ENCODE measurements around the gene FGF3. TPM values are rescaled to one million over a fixed set of nuclear protein-coding genes. Genes with fewer than 3 reads are reported as not detected.

FGF3 gene
- total RNA-seq, 1 donor from 2014 or later = not detected

DNA sequence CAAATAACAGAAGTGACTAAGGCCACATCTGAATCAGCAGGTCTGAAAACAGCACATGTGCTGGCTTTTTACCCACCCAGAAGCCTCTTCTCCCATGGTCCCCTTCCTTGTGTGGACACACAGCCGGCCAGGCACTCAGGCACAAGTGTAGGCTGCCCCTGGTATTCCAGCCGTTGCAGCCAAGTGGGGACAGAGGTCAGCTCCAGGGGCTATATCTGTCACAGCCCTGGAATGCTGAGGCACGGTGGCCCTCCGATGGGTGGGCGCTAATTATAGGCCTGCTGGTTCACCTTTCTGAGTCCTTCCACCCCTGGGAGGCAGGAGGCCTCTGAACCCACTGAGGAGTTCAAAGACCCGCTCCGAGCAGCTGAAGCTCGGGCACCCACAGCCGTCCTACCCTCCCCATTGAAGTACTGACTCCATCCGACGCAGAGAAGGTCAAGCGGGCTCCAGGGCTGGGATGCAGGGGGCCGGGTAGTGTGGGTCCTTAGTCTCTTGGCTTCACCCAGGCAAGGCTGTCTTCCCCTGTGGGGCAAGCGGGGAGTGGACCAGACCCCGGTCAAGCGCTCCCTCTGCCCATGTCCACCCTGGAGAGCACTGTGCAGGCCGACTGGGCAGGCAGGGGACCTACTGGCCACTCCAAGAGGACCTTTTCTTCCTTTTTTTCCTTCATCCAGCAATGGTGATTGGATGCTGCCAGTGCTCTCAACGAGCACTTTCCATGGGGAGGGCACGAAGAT, 14.3 kb downstream of the FGF3 start:
- DNase-seq (ENCODE audit: low spot score) = no peak

DNA sequence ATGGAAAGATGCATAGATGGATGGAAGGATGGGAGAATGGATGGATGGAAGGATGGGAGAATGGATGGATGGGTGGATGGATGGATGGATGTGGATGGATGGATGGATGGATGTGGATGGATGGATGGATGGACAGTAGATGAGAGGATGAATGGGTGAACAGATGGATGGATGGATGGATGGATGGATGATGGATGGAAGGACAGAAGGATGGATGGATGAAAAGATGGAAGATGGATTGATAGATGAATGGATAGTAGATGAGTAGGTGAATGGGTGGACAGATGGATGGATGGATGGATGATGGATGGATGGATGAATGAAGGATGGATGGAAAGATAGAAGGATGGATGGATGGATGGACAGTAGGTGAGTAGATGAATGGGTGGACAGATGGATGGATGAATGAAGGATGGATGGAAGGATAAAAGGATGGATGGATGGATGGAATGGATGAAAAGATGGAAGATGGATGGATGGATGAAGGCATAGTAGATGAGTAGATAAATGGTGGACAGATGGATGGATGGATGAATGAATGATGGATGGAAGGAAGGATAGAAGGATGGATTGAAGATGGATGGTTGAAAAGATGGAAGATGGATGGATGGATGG, 15.5 kb downstream of the FGF3 start:
- no peak for DNase-seq (ENCODE audit: low spot score)

DNA sequence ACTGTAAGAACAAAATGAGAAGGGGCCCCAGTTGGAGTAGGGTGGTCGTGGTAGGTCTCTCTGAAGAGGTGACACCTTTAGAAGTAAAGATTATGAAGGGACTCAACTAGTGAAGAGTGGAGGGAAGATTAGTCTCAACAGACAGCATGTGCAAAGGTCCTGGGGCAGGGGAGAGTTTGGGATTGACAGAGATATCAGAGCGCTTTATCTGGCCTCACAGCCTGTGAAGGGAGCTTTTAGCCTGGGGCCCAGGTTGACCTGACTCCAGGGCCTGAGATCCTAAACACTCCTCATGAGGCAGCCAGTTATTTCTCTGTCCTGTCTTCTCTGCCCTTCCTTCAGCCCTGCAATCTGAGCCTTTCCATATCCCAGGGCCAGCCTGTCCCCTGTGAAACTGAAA, 16.2 kb downstream of the FGF3 start:
- DNase-seq (ENCODE audit: low spot score) = no peak

DNA sequence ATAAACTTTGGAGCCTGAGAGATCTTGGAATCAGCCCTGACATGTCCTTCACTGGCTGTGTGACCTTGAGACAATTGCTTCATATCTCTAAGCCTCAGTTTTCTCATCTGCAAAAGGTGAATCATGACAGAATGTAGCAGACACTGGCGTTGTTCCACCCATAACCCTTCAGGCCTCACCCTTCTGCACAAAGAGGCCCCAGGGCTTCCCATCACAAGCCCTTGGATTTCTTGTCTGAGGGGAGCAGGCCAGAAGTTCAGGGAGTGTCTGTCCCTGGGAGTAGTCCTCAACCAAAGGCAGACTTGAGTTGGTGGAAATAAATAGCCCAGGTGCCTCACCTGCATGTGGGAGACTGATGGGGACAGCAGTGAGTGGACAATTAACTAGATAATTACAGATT, 16.6 kb downstream of the FGF3 start:
- DNase-seq (ENCODE audit: low spot score) = no peak

DNA sequence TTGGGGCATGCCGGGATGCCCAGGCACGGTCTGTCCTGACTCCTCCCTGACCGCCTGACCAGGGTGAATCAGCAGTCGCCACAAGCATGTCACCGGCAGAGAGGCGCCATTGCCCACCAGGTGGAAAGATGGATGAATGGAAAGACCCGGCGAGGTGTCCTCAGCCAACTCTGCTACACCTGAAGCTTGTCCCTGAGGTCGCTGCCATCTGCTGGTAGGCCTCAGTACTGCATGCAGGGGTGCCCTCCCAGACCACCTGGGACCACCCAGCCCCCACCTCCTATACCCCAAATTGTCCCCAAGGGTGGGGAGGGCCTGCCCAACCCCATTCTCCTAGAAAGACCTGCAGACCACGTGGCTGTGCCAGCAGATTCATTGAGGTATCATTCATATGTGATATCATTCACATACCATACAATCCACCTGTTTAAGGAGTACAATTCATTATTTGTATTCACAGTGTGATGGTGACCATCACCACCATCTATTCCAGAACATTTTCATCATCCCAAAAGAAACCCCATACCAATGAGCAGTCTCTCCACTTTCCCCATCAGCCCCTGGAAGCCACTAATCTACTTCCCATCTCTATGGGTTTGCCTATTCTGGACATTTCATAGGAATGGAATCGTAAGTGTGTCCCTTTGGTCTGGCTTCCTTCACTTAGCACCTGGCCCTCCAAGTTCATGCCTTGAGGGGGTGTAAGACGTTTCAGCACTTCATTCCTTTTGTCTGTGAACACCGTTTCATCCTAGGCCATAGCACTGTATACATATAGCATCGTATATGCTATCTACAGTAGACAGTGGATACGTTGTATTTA, 17.5 kb downstream of the FGF3 start:
- no peak for DNase-seq (ENCODE audit: low spot score)

DNA sequence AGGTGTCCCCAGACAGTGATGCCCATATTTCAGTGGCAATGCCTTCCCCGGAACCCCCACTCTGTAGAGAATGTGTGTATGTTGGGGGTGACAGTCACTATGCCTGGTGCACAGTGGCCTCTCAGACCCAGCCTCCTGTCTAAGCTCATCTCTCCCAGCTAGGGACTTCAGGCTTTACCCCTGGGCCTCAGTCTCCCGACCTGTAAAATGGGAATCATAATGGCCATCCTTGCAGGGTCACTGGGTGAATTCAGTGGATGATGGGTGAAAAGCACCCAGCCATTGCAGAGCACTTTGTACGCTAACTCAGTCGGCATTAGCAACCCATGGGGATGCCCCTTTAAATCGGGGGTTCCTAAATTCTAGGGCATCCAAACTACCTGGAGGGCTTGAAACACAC, 18.9 kb downstream of the FGF3 start:
- no peak for DNase-seq (ENCODE audit: low spot score)

DNA sequence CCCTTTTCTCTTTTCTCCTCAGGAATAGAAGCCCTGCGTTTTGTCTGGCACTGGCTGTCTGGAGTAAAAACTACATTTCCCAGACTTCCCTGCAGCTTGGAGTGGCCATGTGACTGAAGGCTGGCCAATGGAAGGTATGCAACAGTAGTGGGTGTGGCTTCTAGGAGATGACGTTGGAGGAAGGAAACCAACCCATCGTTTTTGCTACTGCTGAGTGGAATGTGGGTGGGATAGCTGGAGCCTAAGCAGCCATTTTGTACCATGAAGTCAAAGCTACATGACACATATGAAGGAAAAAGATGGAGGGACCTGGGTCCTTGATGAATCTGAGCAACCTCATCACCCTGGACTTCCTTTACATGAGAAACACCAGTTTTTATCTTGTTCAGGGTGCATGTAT, 19.6 kb downstream of the FGF3 start:
- DNase-seq (ENCODE audit: low spot score) = no peak

DNA sequence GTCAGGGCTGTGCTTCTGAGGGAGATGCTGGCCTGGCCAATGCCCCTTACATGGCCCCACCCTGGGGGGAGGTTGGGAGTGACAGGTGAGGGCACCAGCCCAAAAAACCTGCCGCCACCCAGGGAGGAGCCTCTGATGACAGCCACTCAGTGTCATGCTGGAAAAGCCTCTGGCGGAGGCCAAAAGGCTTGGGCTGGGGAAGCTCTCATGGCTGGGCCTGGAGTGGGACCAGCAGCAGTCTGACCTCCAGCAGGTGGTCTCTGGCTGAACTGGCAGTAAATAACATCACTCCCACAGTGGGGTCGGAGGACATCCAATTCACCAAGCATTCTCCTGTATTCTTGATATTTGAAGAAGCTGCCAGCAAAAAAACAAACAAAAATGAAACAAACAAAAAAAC, 20.1 kb downstream of the FGF3 start:
- no peak for DNase-seq (ENCODE audit: low spot score)

DNA sequence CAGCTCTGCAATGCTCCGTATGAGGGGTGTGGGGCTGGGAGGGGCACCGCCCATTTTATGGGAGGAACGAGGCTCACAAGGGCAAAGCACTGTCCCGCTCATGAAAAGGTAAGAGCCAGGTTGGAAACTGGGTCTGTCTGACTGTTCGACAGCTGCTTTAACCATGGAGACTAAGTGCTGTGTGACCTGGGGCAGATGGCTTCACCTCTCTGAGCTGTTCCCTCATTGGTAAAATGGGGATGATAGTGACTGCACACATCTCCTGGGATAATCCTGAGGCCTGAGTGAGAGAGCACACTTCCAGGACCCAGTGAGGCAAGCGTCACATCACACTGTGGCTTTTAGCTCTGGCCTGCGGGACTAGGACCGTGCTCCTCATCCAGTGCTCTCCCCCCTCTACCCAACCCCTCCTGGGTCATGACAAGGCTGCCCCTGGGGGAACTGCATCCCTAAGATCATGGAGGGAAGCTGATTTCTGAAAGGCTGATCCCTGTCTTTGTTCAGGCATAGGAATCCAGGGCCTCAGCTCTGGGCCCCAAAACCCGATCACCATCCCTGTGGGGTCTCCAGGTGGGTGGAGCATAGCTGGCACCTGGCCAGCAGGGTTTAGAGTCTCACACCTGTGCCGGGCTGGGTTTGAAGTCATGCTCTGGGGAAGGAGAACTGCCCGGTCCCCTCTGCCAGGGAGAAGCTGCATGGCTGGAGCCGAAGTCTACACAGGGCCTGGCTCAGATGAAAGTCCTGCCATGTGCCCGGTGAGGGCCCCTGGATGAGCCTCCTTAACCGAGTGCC, 21.3 kb downstream of the FGF3 start:
- DNase-seq (ENCODE audit: low spot score) = no peak

DNA sequence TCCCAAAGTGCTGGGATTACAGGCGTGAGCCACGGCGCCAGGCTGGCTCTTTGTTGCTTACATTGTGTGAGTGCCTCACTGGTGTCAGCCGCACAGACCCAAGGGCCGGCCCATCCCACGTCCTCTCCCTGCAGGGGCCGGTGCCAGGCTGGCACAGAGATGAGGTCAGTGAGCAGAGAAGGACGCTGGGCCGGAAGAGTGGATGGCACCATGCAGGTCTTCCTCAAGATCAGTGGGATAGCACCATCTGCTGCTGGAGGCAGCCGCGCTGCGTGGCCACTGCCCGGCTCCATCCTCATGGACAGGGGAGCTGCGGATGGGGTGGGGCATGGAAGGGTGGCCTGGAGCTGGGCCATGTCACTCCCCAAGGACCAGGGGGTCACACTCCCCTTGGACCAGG, 22.1 kb downstream of the FGF3 start:
- no peak for DNase-seq (ENCODE audit: low spot score)

DNA sequence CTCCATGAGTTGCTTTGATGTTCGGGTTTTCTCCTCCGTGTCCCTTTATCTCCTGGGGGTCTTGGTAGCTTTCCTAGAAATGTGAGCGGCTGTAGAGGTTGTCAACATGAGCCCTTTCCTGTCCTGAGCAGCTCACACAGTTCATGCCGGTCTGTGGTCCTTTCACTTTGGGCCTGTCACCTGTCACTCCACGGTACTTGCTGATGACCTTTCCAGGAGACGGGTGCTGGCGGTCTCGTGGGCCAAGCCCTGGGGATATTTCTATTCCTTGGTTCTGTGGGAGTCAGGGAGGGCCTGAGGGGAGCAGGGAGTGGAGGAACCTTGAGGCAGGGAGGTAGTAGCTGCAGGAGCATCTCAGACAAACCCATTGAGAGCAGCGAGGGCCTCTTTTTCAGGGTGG, 23.2 kb downstream of the FGF3 start:
- DNase-seq (ENCODE audit: low spot score) = no peak

DNA sequence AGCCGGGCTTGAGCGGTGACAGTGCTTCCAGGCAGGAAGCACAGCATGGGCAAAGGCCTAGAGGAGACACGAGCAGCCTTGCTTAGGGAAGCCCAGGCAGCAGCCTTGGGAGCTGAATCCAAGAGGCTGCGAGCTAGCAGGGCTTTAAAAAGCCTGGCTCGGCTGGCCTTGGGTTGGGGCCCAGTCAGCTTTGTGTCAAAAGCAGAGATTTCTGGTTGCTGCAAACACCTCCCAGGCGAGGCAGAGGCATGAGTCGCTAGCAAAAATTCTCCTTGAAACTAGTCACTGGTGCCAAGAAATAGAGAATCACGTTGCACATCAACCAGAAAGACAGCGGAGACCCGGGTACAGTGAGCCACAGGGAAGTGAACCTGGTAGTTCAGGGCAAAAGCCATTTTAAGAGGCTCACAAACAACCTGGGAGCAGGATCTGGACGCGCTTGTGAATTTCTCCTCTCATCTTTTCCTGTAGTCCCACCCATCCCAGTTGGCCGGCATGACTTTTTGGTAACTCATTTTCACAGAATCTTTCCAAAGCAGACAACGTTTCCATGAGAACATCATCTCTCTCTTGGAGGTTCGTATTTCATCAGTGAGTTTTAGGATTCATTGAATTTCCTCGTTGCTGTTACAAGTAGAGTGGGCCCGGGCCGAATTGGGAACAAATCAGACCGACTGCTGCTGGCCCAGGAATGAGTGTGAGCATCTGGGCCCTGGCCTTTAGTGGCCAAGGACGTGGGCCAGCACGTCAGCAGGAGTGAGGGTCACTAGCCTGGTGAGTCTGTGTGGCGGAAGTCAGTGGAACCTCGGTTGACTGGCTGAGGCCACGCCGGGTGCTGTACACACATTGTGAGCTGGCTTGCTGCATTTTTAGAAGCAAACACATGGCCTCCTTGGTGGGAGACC, 27.7 kb downstream of the FGF3 start:
- peak; percentile 84 for DNase-seq (ENCODE audit: low spot score)

DNA sequence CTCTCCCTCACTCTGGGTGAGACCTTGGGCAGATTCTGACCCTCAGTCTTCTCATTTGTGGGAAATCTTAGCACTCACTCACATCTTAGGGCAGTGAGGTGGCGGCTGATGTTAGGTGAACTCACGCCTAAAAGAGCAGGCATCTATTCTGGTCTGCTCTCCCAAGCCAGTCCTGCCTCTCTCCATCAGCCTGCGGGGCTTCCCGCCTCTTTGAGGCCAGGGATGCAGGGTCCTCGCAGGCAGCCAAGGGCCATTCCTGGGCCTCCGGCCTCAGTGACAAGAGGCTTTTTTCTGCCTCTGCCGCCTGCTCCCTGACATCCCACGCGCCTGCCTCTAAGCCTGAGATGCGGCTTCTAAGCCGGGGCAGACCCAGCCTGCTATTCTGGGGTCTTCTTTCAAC, 30.3 kb downstream of the FGF3 start:
- DNase-seq (ENCODE audit: low spot score) = no peak

DNA sequence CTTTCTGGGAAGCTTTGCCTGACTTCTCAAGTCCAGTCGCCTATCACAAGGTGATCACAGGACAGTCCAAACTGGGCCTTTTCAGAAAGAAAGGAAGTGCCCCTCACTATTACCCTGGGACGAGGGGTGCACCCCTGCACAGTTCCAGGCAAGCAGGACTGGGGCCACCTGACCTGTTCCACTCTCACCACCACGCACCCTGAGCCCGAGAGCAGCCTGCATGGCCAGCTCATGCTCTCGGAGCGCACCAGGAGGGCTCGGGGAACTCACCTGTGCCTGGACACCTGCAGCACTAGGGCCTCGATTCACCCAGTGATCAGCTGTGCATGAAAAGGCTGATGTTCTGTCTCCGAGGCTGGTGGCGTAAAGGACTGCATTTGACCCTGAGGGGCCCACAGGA, 31.3 kb downstream of the FGF3 start:
- DNase-seq (ENCODE audit: low spot score) = no peak

DNA sequence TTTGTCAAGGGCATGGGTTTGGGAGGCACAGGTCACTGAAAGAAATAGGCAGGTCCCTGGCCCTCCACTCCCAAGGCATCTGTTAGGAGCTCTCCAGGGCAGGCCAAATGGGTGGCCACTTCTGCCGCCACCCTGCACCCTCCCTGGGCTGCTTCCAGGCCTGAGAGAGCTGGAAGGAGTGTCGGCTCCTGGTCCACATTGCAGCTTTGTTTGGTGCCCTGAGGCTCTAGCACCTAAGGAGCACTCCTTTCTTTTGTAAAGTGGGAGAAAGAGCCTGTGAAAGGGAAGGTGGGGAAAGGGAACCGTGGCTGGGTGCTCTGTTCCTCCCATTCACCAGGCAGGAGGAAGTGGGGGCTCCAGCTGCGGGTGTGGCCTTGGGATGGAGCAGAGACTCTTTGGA, 31.8 kb downstream of the FGF3 start:
- DNase-seq (ENCODE audit: low spot score) = no peak

DNA sequence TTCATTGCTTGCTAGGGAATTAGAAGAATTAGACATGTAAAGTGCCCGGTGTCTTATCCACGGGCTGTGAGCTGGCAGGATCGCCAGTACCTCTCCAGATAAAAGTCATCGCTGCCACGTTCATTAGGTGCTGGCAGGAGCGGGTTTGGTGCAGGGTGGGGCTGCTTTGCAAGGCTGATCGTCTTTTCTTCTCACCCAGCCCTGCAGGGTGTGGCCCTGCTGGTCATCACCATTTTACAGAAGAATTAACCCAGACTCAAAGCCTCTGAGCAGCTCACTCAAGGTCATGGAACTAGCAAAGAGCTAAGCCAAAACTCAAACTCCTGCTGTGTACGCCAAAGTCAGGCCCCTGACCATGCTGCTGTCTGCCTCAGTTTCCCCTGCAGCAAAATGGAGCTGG, 38.0 kb downstream of the FGF3 start:
- no peak for DNase-seq (ENCODE audit: low spot score)

DNA sequence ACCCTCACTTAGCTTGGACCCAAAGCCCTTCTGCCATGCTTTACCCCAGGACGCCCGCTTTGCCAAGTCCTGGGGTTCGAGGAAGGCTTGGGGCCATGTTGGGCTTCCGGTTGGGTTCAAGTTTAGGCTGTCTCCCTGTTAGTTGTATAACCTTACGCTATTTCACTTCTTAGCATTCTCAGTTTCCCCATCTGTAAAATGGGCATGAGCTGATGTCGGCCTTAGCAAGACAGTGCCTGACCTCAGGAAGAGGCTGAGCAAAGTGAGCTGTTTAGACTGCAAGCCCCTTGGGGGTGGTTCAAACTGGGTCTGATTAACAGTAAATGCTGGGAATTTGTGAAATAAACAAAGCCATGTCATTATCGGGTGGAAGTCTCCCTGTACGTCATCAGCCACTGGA, 40.8 kb downstream of the FGF3 start:
- no peak for DNase-seq (ENCODE audit: low spot score)

DNA sequence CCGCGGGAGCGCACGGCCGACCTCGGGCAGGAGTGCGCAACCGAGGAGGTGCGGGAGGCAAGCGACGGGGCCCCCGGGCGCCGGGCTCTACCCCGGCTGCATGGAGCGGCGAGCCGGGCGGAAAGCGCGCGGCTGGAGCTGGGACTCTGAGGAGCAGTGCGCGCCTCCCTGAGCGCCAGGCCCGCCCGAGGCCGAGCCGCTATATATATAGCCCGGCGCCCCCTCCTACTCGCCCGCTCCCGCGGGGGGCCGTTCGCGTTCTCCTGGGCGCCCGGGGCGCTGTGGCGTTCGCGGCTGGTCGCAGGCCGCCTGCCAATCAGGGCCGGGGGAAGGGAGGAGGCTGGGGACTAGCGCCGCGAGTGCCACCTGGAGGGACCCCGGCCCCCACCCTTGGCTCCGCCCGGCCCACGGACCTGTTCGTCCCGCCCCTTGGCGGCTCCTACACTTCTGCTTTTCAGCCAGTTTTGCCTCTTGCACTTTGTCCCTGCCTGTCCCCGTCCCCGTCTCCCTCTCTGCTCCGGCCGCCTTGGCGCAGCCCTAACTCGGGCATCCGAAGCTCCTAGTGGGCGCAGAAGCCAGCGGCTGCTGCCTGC, 44.0 kb downstream of the FGF3 start, which contains the start of gene FGF4:
FGF4 (minus strand) TSS at position 179 of the 593 bp plus-strand sequence. CDS start 257 bp downstream, outside the sequence.
- DNase-seq (ENCODE audit: low spot score) = no peak

DNA sequence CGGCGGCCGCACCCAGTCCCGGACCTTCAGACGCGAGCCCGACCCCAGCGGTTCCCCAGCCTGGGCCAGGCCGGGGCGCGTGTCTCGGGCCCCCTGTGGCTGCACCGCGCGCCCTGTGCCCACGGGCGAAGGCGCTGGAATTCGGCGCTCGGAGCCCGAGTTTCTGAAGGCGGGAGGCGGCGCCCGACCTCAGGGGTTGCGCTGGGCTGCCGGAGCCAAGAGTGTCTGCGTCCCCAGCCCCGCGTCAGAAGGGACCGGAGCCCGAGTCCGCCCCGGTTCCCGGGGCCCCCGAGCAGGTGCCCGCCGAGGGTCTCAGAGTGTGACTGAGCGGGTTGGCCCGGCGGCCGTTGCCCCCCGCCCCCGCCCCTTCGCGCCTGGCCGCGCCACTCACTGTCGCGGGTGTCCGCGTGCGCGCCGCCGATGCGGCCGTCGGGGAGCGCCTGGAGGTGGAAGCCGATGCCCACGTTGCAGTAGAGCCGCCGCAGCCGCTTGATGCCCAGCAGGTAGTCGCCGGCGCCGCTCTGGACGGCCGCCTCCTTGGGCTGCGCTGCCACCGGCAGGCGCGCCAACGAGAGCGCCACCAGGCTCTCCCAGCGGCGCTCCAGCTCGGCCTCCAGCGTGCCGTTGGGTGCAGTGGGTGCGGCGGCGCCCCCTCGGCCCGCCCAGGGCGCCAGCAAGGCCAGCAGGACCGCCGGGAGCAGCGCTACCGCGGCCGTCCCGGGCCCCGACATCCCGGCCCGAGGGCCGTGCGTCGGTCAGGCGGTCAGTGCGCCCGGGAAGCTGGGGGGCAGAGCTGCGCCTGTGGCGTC, 44.7 kb downstream of the FGF3 start:
- no peak for DNase-seq (ENCODE audit: low spot score)
